ENCODE results near the gene REG3A. TPM values are rescaled to one million over a fixed set of nuclear protein-coding genes. Genes with fewer than 3 reads are reported as not detected.

The REG3A gene
- polyA plus RNA-seq, 2 donors = 1.5 TPM; not detected in 1

DNA sequence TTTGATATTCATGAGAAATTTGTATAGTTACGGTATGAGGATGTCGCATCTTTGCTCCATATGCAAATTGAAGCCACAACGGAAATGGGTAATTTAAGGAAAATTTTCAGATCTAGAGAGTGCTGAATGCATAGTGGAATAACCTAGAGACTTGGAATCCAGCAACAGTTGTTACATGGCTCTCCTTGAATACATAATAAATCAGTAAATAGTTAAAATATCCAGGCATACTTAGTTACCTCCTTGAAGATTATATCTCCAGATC, 33.9 kb downstream of the REG3A start:
- no peak overlapping the region for H3K27ac ChIP-seq (ENCODE audit: low read depth in 2 of 2, low read length in 1 of 2)
- H3K27me3 ChIP-seq (ENCODE audit: control insufficient read depth in 1 of 2, insufficient read depth in 2 of 2, low read length in 2 of 2) = no peaks in the 10 kb centered on the region
- H3K36me3 ChIP-seq (ENCODE audit: control insufficient read depth in 2 of 2, insufficient read depth in 2 of 2, low read length in 1 of 2) = no peaks in the 10 kb centered on the region
- no peaks in the 10 kb centered on the region for H3K4me1 ChIP-seq (ENCODE audit: control insufficient read depth in 2 of 2, insufficient read depth in 2 of 2, low read length in 1 of 2)
- 81 to 94% methylated on average over 3 of the region's 3 CpGs for WGBS, 2 donors
- H3K9me3 ChIP-seq (ENCODE audit: control insufficient read depth in 2 of 2, insufficient read depth in 1 of 2, low read depth in 1 of 2, low read length in 1 of 2) = no peaks in the 10 kb centered on the region
- no peak overlapping the region for H3K4me3 ChIP-seq (ENCODE audit: low read depth in 1 of 2, low read length in 2 of 2)

DNA sequence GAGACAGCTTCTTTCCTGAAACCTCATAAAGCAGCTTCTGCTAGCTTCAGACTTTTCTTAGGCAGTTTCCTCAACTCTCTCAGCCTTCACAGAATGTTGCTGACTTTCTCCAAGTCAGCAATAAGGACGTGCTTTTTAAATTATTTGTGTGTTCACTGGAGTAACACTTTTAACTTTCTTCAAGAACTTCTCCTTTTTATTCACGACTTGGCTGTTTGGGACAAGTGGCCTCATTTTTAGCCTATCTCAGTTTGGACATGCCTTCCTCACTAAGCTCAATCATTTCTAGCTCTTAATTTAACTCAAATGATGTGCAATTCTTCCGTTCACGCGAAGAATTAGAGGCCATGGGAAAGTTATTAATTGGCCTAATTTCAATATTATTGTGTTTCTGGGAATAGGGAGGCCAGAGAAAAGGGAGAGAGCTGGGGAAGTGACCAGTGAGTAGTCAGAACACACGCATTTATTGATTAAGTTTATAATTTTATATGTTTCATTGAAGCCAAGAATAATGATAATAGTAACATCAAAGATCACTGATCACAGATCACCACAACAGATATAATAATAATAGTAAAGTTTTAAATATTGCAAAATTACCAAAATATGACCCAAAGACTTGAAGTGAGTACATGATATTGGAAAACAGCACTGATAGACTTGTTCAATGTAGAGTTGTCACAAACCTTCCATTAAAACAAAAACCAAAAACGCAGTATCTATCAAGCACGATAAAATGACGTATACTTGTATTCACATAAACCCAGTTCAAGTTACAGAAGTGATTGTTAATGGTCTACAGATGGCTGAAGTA, 34.4 kb downstream of the REG3A start:
- Histone ChIP-seq H3K4me3 (ENCODE audit: low read depth in 1 of 2, low read length in 2 of 2) (no peak overlapping the region), H3K27me3 (ENCODE audit: control insufficient read depth in 1 of 2, insufficient read depth in 2 of 2, low read length in 2 of 2) (no peaks in the 10 kb centered on the region), H3K36me3 (ENCODE audit: control insufficient read depth in 2 of 2, insufficient read depth in 2 of 2, low read length in 1 of 2) (no peaks in the 10 kb centered on the region), H3K9me3 (ENCODE audit: control insufficient read depth in 2 of 2, insufficient read depth in 1 of 2, low read depth in 1 of 2, low read length in 1 of 2) (no peaks in the 10 kb centered on the region), H3K4me1 (ENCODE audit: control insufficient read depth in 2 of 2, insufficient read depth in 2 of 2, low read length in 1 of 2) (no peaks in the 10 kb centered on the region), H3K27ac (ENCODE audit: low read depth in 2 of 2, low read length in 1 of 2) (no peak overlapping the region)
- 51 to 70% methylated on average over 9 of the region's 9 CpGs for WGBS, 2 donors

DNA sequence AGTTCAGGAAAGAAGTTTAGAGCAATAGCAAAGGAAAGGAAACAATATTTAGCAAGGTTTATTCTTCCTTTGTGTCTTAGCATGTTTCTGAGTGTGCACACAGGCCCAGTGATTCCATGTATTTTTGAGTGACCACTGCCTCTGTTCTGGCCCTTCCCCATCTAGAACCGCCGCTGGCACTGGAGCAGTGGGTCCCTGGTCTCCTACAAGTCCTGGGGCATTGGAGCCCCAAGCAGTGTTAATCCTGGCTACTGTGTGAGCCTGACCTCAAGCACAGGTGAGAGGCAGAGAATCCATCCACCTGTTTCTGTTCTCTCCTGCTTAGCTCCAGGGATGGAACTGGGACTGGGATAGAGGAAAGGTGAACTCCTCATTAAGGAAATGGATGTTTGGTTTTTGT, 36.9 kb downstream of the REG3A start:
- WGBS, 2 donors = 73 to 85% methylated on average over 2 of the region's 2 CpGs
- no peaks in the 10 kb centered on the region for H3K9me3 ChIP-seq (ENCODE audit: control insufficient read depth in 2 of 2, insufficient read depth in 1 of 2, low read depth in 1 of 2, low read length in 1 of 2)
- no peaks in the 10 kb centered on the region for H3K4me1 ChIP-seq (ENCODE audit: control insufficient read depth in 2 of 2, insufficient read depth in 2 of 2, low read length in 1 of 2)
- H3K4me3 ChIP-seq (ENCODE audit: low read depth in 1 of 2, low read length in 2 of 2) = no peak overlapping the region
- no peak overlapping the region for H3K27ac ChIP-seq (ENCODE audit: low read depth in 2 of 2, low read length in 1 of 2)
- no peaks in the 10 kb centered on the region for H3K36me3 ChIP-seq (ENCODE audit: control insufficient read depth in 2 of 2, insufficient read depth in 2 of 2, low read length in 1 of 2)
- H3K27me3 ChIP-seq (ENCODE audit: control insufficient read depth in 1 of 2, insufficient read depth in 2 of 2, low read length in 2 of 2) = no peaks in the 10 kb centered on the region

DNA sequence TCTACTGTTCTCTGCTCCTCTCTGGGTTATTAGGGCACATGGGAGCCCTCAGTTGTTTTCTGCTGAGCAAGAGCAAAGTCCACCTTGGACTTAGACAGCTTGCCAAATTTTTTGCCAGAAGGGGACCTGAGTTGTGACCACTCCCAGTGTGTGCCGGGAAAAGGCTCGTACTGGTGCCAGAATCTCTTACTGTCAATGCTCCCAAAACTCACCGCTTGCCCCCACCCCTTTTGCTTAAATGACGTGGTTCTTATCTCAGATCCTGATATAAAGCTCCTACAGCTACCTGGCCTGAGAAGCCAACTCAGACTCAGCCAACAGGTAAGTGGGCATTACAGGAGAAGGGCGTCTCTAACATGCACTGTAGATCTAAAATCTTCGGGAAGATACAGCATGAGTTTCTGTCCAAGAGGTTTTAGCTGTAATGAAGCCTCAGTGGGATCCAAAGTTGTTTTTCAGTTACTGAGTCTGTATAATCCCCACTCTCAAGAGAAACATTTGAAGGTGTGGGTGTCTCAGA, 39.3 kb downstream of the REG3A start, which contains the start of gene REG1A:
TSS of gene REG1A (plus strand) at position 295 of the 520 bp plus-strand sequence. CDS start 374 bp downstream, outside the sequence.
- H3K27me3 ChIP-seq (ENCODE audit: control insufficient read depth in 1 of 2, insufficient read depth in 2 of 2, low read length in 2 of 2) = no peaks in the 10 kb centered on the region
- H3K4me3 ChIP-seq (ENCODE audit: low read depth in 1 of 2, low read length in 2 of 2) = no peak within 1 kb of the TSS
- no peaks in the 10 kb centered on the region for H3K4me1 ChIP-seq (ENCODE audit: control insufficient read depth in 2 of 2, insufficient read depth in 2 of 2, low read length in 1 of 2)
- WGBS, 2 donors = 61 to 67% methylated on average over 6 of the region's 6 CpGs
- no peaks in the 10 kb centered on the region for H3K9me3 ChIP-seq (ENCODE audit: control insufficient read depth in 2 of 2, insufficient read depth in 1 of 2, low read depth in 1 of 2, low read length in 1 of 2)
- H3K27ac ChIP-seq (ENCODE audit: low read depth in 2 of 2, low read length in 1 of 2) = no peak within 1 kb of the TSS
- no peaks in the 10 kb centered on the region for H3K36me3 ChIP-seq (ENCODE audit: control insufficient read depth in 2 of 2, insufficient read depth in 2 of 2, low read length in 1 of 2)

DNA sequence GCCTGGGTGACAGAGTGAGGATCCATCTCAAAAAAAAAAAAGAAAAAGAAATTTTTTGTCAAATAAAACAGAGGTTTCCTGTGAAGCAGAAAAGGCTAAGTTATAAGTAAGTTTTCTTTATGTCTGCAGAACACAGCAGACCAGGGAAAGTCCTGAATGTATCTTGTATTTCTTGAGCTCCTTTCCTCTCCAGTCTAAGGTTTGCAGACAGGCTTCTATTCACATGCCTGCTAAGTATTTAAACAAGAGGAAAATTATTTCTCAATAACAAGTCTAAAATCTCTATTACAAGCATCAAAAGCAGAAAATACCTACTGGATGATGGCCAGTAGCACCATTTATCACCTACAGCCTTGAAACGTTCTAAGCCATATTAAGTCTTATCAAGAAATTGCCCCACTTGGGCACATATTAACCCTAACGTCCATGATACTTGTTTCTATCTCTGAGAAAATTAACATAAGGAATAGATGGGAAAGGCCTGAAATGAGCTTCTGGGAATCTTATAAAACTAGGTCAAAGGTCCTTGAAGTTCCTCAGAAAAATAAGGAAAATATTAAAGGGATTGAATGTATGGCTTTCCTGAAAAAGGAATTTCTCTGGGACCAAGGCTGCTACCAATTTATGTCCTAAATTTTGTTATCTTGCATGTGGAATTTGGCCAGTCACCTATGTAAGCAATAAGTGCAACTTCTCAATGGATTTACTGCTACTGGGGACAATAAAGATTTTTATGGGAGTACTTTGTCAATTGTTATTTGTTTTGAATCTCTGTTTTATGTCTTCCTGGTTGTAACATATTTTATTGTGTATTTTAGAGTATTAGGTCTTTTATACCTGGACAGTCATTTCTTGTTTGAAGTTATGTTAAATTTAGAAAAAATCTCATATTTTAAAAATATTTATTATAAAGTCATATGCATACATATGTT, 42.3 kb downstream of the REG3A start:
- no peak overlapping the region for H3K27ac ChIP-seq (ENCODE audit: low read depth in 2 of 2, low read length in 1 of 2)
- 52 to 58% methylated on average over 2 of the region's 2 CpGs for WGBS, 2 donors

DNA sequence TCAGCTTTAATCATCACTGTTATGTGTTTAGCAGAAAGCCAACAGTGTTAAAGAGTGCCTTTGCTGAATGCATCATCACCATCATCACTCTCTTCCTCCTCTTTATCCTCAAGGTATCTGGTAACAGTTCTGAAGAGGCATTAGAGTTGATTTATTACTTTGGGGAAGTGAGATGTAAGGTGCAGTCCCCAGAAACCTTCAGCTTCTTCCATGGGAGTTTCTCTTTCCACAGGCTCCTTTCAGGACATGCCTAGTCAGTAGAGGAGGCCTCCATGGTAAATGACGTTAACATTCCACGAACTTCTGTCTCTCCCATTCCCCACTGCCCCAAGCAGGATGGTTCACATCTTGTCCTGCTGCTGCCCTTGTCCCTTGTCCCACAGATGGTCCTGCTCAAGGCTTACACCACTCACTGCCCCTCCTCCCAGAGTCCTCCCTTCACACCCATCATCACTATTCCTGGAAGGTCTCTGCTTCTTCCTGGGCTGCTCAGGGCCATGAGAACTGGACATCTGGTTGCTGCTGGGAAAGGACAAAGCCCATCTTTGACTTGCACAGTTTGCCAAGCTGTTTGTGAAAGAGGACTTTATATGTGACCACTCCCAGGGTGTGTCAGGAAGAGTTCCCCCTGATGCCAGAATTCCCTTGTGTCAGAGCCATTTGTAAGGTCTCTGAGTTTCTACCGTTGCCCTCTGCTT, 44.6 kb downstream of the REG3A start:
- 53 to 72% methylated on average over 3 of the region's 3 CpGs for WGBS, 2 donors
- H3K27ac ChIP-seq (ENCODE audit: low read depth in 2 of 2, low read length in 1 of 2) = no peak overlapping the region
- no peaks in the 10 kb centered on the region for H3K36me3 ChIP-seq (ENCODE audit: control insufficient read depth in 2 of 2, insufficient read depth in 2 of 2, low read length in 1 of 2)

More for the DNA sequence above, 42.3 kb downstream of the REG3A start:
- Histone ChIP-seq H3K9me3 (ENCODE audit: control insufficient read depth in 2 of 2, insufficient read depth in 1 of 2, low read depth in 1 of 2, low read length in 1 of 2) (peaks cover 0 to 2% of the 10 kb centered on the region in 2 donors), H3K27me3 (ENCODE audit: control insufficient read depth in 1 of 2, insufficient read depth in 2 of 2, low read length in 2 of 2) (no peaks in the 10 kb centered on the region), H3K36me3 (ENCODE audit: control insufficient read depth in 2 of 2, insufficient read depth in 2 of 2, low read length in 1 of 2) (no peaks in the 10 kb centered on the region), H3K4me1 (ENCODE audit: control insufficient read depth in 2 of 2, insufficient read depth in 2 of 2, low read length in 1 of 2) (no peaks in the 10 kb centered on the region), H3K4me3 (ENCODE audit: low read depth in 1 of 2, low read length in 2 of 2) (no peak overlapping the region)

DNA sequence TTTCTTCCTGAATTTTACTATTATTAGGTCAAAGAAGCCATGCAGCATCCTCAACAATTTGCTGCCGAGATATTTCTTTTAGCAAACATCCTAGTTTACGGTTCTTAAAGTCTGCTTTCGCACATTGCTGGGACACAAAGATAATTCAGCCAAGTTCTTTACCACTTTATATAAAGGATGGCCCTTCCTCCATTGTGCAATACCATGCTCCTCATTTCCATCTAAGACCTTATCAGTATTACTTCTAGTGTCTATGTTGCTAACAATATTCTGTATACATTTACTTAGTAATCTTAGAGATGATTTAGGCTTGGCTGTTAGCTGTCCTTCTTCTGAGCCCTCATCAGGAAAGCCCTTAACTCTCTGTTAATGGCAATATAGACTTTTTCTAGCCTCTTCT, 47.3 kb downstream of the REG3A start:
- Histone ChIP-seq H3K27me3 (ENCODE audit: control insufficient read depth in 1 of 2, insufficient read depth in 2 of 2, low read length in 2 of 2) (no peaks in the 10 kb centered on the region), H3K9me3 (ENCODE audit: control insufficient read depth in 2 of 2, insufficient read depth in 1 of 2, low read depth in 1 of 2, low read length in 1 of 2) (peaks cover 0 to 2% of the 10 kb centered on the region in 2 donors), H3K27ac (ENCODE audit: low read depth in 2 of 2, low read length in 1 of 2) (no peak overlapping the region), H3K36me3 (ENCODE audit: control insufficient read depth in 2 of 2, insufficient read depth in 2 of 2, low read length in 1 of 2) (no peaks in the 10 kb centered on the region), H3K4me1 (ENCODE audit: control insufficient read depth in 2 of 2, insufficient read depth in 2 of 2, low read length in 1 of 2) (no peaks in the 10 kb centered on the region), H3K4me3 (ENCODE audit: low read depth in 1 of 2, low read length in 2 of 2) (no peak overlapping the region)
- WGBS, 2 donors = 94 to 97% methylated on average over 3 of the region's 3 CpGs

More for the DNA sequence above, 44.6 kb downstream of the REG3A start:
- H3K9me3 ChIP-seq (ENCODE audit: control insufficient read depth in 2 of 2, insufficient read depth in 1 of 2, low read depth in 1 of 2, low read length in 1 of 2) = peaks cover 0 to 2% of the 10 kb centered on the region in 2 donors
- H3K27me3 ChIP-seq (ENCODE audit: control insufficient read depth in 1 of 2, insufficient read depth in 2 of 2, low read length in 2 of 2) = no peaks in the 10 kb centered on the region
- no peaks in the 10 kb centered on the region for H3K4me1 ChIP-seq (ENCODE audit: control insufficient read depth in 2 of 2, insufficient read depth in 2 of 2, low read length in 1 of 2)
- no peak overlapping the region for H3K4me3 ChIP-seq (ENCODE audit: low read depth in 1 of 2, low read length in 2 of 2)
